ENCODE data around the gene LRRN4.
"Not testable (repeated sequence)": the region's sequence is repeated elsewhere in the genome, so short reads cannot be mapped to it uniquely, and the experiment has no call there.

LRRN4 gene

DNA sequence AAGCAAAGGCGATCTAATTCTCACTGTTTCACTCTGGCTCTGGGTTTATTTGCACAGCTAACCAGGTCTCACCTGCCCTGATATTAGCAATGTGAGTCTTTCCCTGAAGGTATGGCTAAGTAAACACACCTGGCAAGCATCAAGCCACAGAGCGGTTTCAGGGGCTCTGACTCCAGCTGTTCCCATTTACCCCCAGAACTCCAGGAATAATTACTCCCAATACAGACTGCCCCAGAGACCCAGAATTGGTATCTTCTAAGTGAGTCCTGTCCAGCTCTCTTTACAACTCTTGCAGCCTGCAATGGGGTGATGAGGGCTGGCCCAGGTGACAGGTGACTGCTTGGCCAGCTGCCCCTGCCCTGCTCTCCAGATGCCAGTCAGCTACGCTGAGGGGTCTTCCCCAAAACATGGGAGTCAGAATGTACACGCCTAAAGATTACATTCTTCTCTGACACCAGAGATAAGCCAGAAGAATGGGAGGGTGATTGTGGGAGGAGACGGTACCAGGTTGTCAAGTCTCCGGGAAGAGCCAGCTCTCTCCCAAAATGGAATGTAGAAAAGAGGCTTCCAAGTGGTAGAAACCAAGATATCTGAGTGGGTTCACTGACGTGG is 4.9 kb upstream of the LRRN4 start:
- DNase-seq = peak; percentile 88

DNA sequence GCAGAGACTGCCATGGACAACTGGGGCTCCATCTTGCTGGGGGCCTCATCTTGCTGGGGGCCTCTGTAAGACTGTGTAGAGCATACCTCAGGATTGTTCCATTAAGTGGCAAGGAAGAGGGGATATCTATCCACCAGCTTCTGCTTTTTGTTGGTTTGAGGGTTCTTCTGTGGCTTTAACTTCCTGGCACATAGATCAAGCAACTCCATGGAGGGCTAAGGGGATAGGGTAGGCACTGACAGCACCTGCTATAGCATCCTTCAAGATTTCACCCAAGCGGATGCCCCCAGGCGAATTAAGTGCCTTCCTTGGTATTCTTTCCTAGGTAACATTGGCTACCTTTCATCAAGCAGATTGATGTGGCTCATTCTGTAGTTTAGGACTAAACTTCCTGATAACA is 3.8 kb upstream of the LRRN4 start:
- no peak for DNase-seq

DNA sequence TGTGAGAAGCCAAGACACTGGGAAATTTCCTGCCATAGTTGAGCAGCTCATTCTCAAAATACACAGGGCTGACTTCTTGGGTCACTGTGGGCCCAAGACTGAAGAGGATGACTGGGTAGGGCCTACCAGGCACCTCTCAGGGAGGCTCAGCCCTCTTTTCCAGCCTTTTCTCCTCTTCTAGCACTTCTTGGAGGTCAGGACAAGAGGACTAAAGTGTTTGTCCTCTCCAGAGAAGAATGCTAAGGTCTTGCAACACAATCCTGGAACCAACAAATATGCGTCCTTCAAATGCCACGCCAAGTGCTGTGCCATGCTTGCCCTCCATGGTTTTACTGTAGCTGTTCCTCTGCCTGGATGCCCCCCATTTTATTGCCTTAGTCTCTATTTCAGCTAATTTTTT is 3.3 kb upstream of the LRRN4 start:
- no peak for DNase-seq

- DNase-seq = no peak
Measured at GRCh38 chr20:6055981-6056569, 2.2 kb upstream of the LRRN4 start.

DNA sequence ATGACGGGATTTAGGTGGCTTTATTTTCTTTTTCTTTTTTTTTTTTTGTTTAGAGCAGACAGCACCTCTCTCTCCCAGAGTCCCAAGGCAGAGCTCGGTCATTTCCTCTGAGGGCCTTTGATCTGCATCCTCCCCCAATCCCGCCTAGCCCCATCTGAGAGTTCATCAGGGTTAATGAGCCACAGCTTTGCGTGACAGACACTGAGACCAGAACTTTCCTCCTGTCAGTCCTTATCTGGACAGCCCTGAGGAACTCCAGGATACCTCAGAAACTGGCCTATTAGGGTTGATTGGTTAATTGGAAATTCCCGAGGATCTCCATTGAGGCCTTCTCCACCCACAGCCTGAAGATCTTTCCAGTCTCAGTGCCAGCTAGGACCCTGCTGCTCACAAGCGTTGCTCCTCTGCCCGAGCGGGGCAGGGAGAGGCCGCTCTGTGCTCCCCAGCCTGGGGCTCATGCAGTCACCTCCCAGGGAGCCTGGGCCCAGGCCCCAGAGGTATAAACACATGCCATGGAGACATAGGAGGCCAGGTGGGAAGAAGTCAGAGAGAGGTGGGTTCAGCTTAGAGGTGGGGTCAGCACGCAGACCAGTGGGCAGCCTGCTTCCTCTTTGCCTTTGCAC is 1.4 kb upstream of the LRRN4 start:
- no peak for DNase-seq

GRCh38 chr20:6054689-6055051 is 810 bp upstream of the LRRN4 start:
- DNase-seq = not testable (repeated sequence)

- no peak for DNase-seq
Measured at GRCh38 chr20:6053064-6053775, 640 bp downstream of the LRRN4 start.

GRCh38 chr20:6051505-6051904 is 2.4 kb downstream of the LRRN4 start:
- DNase-seq = no peak

- DNase-seq = no peak
Measured at GRCh38 chr20:6048391-6048790, 5.5 kb downstream of the LRRN4 start.

GRCh38 chr20:6046432-6046831 is 7.4 kb downstream of the LRRN4 start:
- DNase-seq = no peak

- no peak for DNase-seq
Measured at GRCh38 chr20:6045566-6045965, 8.3 kb downstream of the LRRN4 start.

- no peak for DNase-seq
Measured at GRCh38 chr20:6044115-6044514, 9.7 kb downstream of the LRRN4 start.

DNA sequence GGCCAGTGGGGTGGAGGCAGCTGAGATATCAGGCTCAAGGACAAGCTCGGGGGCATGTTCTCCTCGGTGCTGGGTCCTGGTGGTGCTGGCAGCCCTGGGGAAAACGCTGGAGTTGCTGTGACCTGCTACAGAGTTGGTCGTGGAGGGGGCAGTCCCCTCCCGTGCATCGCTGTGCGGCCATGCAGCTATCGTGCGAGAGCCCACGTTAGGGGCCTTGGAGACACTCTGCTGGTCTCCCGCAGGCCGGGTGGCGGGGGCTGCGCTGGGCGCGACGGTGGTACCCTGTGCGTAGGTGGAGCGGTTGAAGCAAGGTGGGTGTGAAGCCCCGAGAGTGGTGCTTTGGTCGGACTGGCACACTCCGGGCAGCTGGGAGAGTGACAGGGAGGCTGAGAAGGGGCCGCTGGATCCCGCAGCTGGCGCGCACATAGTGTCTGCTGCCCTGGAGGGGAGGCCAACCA is 12.0 kb downstream of the LRRN4 start:
- no peak for DNase-seq

DNA sequence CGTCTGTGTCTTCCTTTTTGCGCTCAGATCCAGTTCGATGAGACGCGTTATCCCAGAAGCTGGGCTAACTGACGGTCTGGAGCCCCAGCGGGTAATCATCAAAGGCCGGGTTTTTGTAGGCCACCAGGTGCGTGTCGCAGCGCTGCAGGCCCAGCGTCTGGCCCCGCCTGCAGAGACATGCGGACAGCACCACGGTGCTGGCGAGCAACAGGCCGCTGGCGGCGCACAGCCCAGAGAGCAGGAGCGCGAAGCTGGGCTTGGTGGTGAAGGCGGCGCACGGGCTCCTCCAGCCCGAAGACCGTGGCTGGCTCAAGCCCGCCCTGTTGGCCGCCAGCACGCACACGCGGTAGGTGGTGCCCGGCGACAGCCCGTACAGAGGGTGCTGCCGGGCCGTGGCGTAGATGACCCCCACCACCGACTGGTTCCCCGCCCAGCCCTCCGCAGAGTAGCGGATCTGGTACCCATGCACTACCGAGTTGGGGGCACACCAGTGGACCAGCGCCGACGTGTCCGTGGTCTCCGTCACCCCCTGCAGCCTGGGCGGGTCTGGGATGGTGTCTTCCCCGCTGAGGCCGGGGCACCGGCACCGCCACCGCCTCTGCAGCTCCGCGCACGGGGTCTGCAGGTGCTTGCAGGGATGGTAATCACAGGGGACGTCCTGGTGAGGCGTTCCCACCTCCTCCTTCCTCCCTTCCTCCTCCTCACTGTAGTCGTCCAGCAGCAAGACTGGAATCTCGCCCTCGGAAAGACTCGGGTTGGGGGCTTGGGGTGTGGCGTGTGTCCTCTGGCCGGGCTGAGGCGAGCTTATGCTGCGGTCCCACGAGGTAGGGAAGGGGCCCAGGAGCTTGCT is 12.7 kb downstream of the LRRN4 start:
- no peak for DNase-seq

GRCh38 chr20:6040540-6040939 is 13.3 kb downstream of the LRRN4 start:
- no peak for DNase-seq

DNA sequence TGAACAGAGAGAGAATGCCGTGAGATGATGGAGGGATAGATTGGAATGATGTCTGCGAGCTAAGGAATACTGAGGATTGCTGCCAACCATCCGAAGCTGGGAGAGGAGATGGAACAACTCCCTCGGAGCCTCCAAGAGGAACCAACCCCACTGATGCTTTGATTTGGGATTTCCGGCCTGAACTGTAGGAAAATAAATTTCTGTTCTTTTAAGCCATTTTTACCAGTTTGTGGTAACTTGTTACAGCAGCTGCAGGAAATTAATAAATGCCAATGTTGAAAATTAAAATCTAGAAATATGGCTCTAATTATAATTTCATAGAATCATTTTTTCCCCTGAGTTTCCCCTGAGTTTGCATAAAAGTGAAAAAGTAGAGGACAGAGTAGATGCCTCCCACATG is 14.1 kb downstream of the LRRN4 start:
- DNase-seq = no peak

- DNase-seq = no peak
Measured at GRCh38 chr20:6038256-6038655, 15.6 kb downstream of the LRRN4 start.

DNA sequence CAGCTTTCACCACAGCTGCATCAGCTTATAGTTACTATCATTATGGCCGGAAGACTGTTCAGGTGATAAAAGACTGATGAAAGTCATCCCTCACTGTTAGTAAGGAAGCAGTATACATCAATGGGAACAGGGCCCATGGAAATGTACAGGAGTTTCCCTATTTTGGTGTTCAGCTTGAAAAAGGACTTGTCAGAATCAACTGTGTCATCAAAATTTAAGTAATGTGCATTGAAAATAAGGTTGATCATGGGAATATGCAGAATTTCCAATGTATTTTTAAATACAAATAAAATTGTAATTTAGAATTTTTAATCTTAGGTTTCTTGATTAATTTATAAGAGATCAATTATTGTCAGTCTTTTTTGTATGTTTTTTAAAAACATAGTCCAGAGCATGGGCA is 16.8 kb downstream of the LRRN4 start:
- DNase-seq = no peak

- DNase-seq = no peak
Measured at GRCh38 chr20:6036213-6036612, 17.6 kb downstream of the LRRN4 start.

GRCh38 chr20:6034134-6034969 is 19.5 kb downstream of the LRRN4 start:
- no peak for DNase-seq

- not testable (repeated sequence) for DNase-seq
Measured at GRCh38 chr20:6032907-6033306, 21.0 kb downstream of the LRRN4 start.

DNA sequence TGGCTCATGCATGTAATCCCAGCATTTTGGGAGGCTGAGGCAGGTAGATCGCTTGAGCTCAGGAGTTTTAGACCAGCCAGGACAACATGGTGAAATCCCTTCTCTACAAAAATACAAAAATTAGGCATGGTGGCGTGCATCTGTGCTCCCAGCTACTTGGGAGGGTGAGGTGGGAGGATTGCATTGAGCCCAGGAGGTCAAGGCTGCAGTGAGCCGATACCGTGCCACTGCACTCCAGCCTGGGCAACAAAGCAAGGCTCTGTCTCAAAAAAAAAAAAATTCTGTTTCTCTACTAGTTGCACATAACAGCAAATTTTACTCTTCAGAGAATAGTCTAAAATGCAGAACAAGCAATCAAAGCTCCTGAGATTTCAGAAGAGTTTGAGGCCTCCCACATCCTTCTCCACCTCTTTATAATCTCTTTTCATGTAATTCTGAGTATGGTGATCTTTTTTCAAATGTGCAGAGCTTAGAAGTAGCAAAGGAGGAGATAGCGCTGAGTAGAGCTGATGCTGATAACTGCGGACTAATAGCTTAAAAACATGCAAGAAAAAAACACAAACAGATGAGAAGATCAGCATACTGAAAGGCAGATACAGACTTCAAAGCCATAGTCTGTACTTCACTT is 23.3 kb downstream of the LRRN4 start:
- DNase-seq = no peak

Measured in NCI-H1417 treated with DMSO at 0.1 percent for 48 hours (cell line).